Measurements from ENCODE around the gene CCT3.

DNA sequence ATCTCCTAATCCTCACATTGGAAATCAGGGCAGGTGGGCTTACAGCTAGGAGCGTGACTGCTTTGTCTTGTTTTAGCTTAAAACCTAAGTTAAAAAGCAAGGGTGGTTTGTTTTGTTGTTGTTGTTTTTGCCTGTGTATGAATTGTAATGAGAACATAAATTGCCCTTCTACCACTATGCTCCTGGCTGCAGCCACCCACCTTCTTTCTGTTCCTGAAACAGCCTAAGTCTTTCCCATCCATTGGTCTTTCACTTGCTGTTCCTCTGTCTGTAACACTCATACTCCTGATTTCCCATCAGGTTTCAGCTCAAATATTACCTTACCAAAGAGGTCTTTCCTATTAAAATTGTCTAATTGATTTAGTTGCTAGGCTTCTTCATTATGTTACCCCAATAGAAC is 54.6 kb downstream of the CCT3 start:
- no peak for TF ChIP-seq POLR2AphosphoS5 (IDR thresholded peaks at IDR 0.05; ENCODE audit: low read length)
- no peak for TF ChIP-seq EP300 (IDR thresholded peaks at IDR 0.05; ENCODE audit: borderline replicate concordance in 1 of 2, control insufficient read depth in 1 of 2, low read depth in 2 of 2, low read length in 2 of 2)
- no peak for TF ChIP-seq RAD21 (IDR thresholded peaks at IDR 0.05; ENCODE audit: insufficient read depth, low read depth, low read length)
- no peak for TF ChIP-seq TCF12 (IDR thresholded peaks at IDR 0.05; ENCODE audit: low read depth, low read length)
- no peak for TF ChIP-seq KDM1A (IDR thresholded peaks at IDR 0.05; ENCODE audit: borderline replicate concordance)
- TF ChIP-seq, protein P1, sequence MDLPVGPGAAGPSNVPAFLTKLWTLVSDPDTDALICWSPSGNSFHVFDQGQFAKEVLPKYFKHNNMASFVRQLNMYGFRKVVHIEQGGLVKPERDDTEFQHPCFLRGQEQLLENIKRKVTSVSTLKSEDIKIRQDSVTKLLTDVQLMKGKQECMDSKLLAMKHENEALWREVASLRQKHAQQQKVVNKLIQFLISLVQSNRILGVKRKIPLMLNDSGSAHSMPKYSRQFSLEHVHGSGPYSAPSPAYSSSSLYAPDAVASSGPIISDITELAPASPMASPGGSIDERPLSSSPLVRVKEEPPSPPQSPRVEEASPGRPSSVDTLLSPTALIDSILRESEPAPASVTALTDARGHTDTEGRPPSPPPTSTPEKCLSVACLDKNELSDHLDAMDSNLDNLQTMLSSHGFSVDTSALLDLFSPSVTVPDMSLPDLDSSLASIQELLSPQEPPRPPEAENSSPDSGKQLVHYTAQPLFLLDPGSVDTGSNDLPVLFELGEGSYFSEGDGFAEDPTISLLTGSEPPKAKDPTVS (IDR thresholded peaks at IDR 0.05; ENCODE audit: low read depth, low read length), result no peak
- no peak for TF ChIP-seq SREBF1 (IDR thresholded peaks at IDR 0.05; ENCODE audit: low read length)
- TF ChIP-seq RUNX3 (IDR thresholded peaks at IDR 0.05; ENCODE audit: low read length), result no peak
- no peak for TF ChIP-seq POLR2A (IDR thresholded peaks at IDR 0.05; ENCODE audit: low read depth, low read length)

Measured in GM12878 (cell line).